Spleen (tissue), 11 donors: ENCODE measurements around the gene SAP30BP. TPM values are rescaled to one million over a fixed set of nuclear protein-coding genes. Genes with fewer than 3 reads are reported as not detected.

Source experiments
- DNase-seq: peaks from one replicate; pipeline ENCODE4 v3.0.0-alpha.2; 2020
- H3K27ac ChIP-seq, 8 donors: fragments of 200-600 bp; sonication (generic) in 7 of 8; 1 replicate in 4 of 8; 2 replicates in 4 of 8; pipeline versions ENCODE4 v1.5.0 to v1.8.0; 2016 to 2021; ENCODE audit warnings: inconsistent platforms in 4 of 8, mild to moderate bottlenecking in 4 of 8, moderate library complexity in 1 of 8
- H3K27me3 ChIP-seq, 7 donors: fragments of 200-600 bp; sonication (generic) in 6 of 7; replicated peaks in 1 of 7; 1 replicate in 4 of 7; 2 replicates in 3 of 7; pipeline versions ENCODE4 v1.5.0 to v1.8.0; 2016 to 2021; ENCODE audit warnings: inconsistent platforms in 3 of 7, mild to moderate bottlenecking in 1 of 7
- H3K36me3 ChIP-seq, 6 donors: fragments of 200-600 bp; sonication (generic) in 5 of 6; 1 replicate in 4 of 6; 2 replicates in 2 of 6; pipeline versions ENCODE4 v1.5.0 to v1.8.0; 2016 to 2021; ENCODE audit warnings: inconsistent platforms in 2 of 6
- H3K4me1 ChIP-seq, 6 donors: fragments of 200-600 bp; sonication (generic) in 5 of 6; 1 replicate in 3 of 6; 2 replicates in 3 of 6; pipeline versions ENCODE4 v1.5.0 to v1.8.0; 2016 to 2021; ENCODE audit warnings: inconsistent platforms in 3 of 6
- H3K4me3 ChIP-seq, 8 donors: fragments of 200-600 bp; sonication (generic) in 7 of 8; 1 replicate in 4 of 8; 2 replicates in 4 of 8; pipeline versions ENCODE4 v1.5.0 to v1.8.0; 2016 to 2021; ENCODE audit warnings: inconsistent platforms in 4 of 8, mild to moderate bottlenecking in 4 of 8, moderate library complexity in 2 of 8
- H3K9me3 ChIP-seq, 8 donors: fragments of 200-600 bp; sonication (generic) in 7 of 8; 1 replicate in 4 of 8; 2 replicates in 4 of 8; pipeline versions ENCODE4 v1.5.0 to v1.8.0; 2016 to 2021; ENCODE audit warnings: inconsistent platforms in 4 of 8
- POLR2A ChIP-seq, 3 donors: fragments of 450-650 bp; IDR thresholded peaks; one replicate each; pipeline ENCODE4 v1.5.1; 2017; ENCODE audit warnings: antibody characterized with exemption in 3 of 3, mild to moderate bottlenecking in 1 of 3
- POLR2AphosphoS5 ChIP-seq, 3 donors: sonication (generic); formaldehyde crosslinking; IDR thresholded peaks; one replicate each; pipeline ENCODE4 v1.5.1; 2017; ENCODE audit warnings: antibody characterized with exemption in 3 of 3
- WGBS, 5 donors: extraction: QIAGEN DNeasy Blood & Tissue Kit in 3 of 5; methylation state at CpG; one replicate each; pipeline versions ENCODE4 v1.1.5 to v1.1.7; 2013 to 2018; 5-methylcytosine and 5-hydroxymethylcytosine counted together
- intact Hi-C: fragments of 100-400 bp; cut with DNase I; formaldehyde crosslinking; loops from one replicate; pipeline ENCODE4 v1.15.0; 2023; ENCODE audit warnings: low total_unique reads
- polyA plus RNA-seq, 3 donors: library from polyadenylated mRNA; stranded (reverse); fragments of 200-250 nt; gene quantifications; one replicate each; pipeline ENCODE4 v1.2.1, GENCODE V29; 2013
- total RNA-seq, 7 donors: library from RNA; depleted of rRNA in 3 of 7; stranded (reverse); fragments of >200 nt in 3 of 7; fragmentation: NEBNext Ultra II Directional in 4 of 7; extraction: Animal tissue kit (Norgen Biotek cat#: 25700) in 4 of 7; gene quantifications; one replicate each; pipeline versions ENCODE4 v1.1.0 to v1.2.1, GENCODE V29; 2016 to 2021
- TF ChIP-seq, protein P1 (sequence below), 11 experiments: fragments of 200-600 bp in 7 of 11; fragments of 450-650 bp in 4 of 11; sonication (generic) in 4 of 11; IDR thresholded peaks in 8 of 11; conservative IDR thresholded peaks in 3 of 11; 1 replicate in 7 of 11; 2 replicates in 4 of 11; pipeline versions ENCODE4 v1.4.0 to v1.8.0; 2016 to 2021; ENCODE audit warnings: antibody characterized with exemption in 11 of 11, inconsistent platforms in 4 of 11, mild to moderate bottlenecking in 1 of 11
- donor health status: healthy with polysubstance abuse.
- donor health status: DM: no; HTN: no; CAD: no; lungs with moderate emphysema.
- donor health status: DM: no; HTN: no; CAD: no.
- donor health status: Bipolar disorder and iron deficiency.
- donor health status: healthy.
- donor health status: DM: no; HTN: no; CAD: no.
- donor health status: DM: yes; HTN: yes; CAD: no.

Gene SAP30BP
- total and polyA plus RNA-seq, 10 donors, result 53.8 to 110 (median 75.4) TPM

DNA sequence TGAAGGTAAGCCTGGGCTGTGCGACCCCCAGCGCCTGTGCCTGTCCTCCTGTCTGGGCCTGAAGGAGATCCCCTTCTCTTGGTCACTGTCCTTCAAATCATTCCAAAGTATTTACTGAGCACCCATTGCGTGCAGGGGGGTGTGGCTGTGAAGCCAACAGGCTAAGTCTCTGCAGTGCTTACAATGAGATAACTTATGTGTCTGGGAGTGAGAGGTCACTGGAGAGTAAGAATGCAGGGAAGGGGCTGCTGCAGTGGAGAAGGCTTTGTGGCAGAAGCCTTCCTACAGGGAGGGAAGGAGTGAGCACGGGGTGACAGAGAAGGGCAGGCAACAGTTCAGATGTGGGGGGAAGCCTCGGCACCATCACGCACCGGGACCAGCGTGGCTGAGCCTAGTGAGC lies 45.1 kb upstream of the SAP30BP start:
- WGBS, 5 donors, result 78 to 94% (median 90%) methylated on average over 8 of the region's 8 CpGs
- TF ChIP-seq POLR2AphosphoS5 (IDR thresholded peaks at IDR 0.05), result peak in 2 of 3 donors; percentile 23 to 24
- TF ChIP-seq, protein P1, sequence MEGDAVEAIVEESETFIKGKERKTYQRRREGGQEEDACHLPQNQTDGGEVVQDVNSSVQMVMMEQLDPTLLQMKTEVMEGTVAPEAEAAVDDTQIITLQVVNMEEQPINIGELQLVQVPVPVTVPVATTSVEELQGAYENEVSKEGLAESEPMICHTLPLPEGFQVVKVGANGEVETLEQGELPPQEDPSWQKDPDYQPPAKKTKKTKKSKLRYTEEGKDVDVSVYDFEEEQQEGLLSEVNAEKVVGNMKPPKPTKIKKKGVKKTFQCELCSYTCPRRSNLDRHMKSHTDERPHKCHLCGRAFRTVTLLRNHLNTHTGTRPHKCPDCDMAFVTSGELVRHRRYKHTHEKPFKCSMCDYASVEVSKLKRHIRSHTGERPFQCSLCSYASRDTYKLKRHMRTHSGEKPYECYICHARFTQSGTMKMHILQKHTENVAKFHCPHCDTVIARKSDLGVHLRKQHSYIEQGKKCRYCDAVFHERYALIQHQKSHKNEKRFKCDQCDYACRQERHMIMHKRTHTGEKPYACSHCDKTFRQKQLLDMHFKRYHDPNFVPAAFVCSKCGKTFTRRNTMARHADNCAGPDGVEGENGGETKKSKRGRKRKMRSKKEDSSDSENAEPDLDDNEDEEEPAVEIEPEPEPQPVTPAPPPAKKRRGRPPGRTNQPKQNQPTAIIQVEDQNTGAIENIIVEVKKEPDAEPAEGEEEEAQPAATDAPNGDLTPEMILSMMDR (IDR thresholded peaks at IDR 0.05 in 8 of 11, conservative IDR thresholded peaks at IDR 0.05 in 3 of 11), result no peak
- no peak overlapping the region for H3K4me3 ChIP-seq
- H3K27ac ChIP-seq, result no peak overlapping the region
- no peaks in the 10 kb centered on the region for H3K9me3 ChIP-seq
- DNase-seq, result no peak
- intact Hi-C loops, result no loop called here
- H3K4me1 ChIP-seq, result peaks cover 0 to 5% (median 0%) of the 10 kb centered on the region in 6 donors
- H3K36me3 ChIP-seq, result peaks cover 0 to 100% (median 84%) of the 10 kb centered on the region in 6 donors
- no peaks in the 10 kb centered on the region for H3K27me3 ChIP-seq

DNA sequence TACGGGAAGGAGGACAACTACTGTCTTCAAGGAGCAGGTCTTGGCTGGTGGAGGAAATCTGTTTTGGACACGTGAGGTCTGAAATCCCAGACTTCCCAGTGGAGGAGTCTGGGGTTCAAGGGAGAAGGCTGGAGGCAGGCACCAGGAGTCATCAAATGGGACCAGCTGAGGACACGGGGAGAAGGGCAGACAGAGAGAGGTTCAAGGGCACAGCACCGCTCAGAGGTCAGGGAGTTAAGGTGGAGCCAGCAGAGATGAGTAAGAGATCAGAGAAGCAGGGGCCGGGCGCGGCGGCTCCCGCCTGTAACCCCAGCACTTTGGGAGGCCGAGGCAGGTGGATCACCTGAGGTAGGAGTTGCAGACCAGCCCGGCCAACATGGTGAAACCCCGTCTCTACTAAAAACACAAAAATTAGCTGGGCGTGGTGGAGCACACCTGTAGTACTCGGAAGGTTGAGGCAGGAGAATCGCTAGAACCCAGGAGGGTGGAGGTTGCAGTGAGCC lies 44.3 kb upstream of the SAP30BP start:
- no peak overlapping the region for H3K27ac ChIP-seq
- intact Hi-C loops, result no loop called here
- no peaks in the 10 kb centered on the region for H3K9me3 ChIP-seq
- H3K27me3 ChIP-seq, result no peaks in the 10 kb centered on the region
- peaks cover 0 to 100% (median 82%) of the 10 kb centered on the region in 6 donors for H3K36me3 ChIP-seq
- H3K4me1 ChIP-seq, result peaks cover 0 to 5% (median 0%) of the 10 kb centered on the region in 6 donors
- 84 to 93% (median 90%) methylated on average over 15 of the region's 15 CpGs for WGBS, 5 donors
- no peak overlapping the region for H3K4me3 ChIP-seq
- TF ChIP-seq, protein P1 (IDR thresholded peaks at IDR 0.05 in 8 of 11, conservative IDR thresholded peaks at IDR 0.05 in 3 of 11), result no peak
- TF ChIP-seq POLR2AphosphoS5 (IDR thresholded peaks at IDR 0.05) (no peak), POLR2A (IDR thresholded peaks at IDR 0.05) (no peak)
- DNase-seq, result no peak

DNA sequence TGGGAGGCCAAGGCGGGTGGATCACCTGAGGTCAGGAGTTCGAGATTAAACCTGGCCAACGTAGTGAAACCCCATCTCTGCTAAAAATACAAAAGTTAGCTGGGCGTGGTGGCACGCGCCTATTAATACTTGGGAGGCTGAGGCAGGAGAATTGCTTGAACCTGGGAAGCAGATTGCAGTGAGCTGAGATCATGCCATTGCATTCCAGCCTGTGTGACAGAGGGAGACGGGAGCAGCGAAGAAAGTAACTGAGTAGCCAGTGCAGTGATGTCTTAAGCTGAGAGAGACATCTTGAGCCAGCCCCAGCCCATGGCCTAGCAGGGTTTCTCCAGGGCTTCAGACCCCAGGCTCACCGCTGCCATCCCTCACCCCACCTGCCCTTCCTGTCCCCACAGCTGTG lies 43.8 kb upstream of the SAP30BP start:
- TF ChIP-seq POLR2A (IDR thresholded peaks at IDR 0.05) (no peak), POLR2AphosphoS5 (IDR thresholded peaks at IDR 0.05) (no peak)
- TF ChIP-seq, protein P1 (IDR thresholded peaks at IDR 0.05 in 8 of 11, conservative IDR thresholded peaks at IDR 0.05 in 3 of 11), result no peak
- Histone ChIP-seq H3K27me3 (no peaks in the 10 kb centered on the region), H3K9me3 (no peaks in the 10 kb centered on the region), H3K27ac (no peak overlapping the region), H3K4me3 (no peak overlapping the region), H3K4me1 (peaks cover 0 to 5% (median 0%) of the 10 kb centered on the region in 6 donors), H3K36me3 (peaks cover 0 to 100% (median 77%) of the 10 kb centered on the region in 6 donors)
- intact Hi-C loops, result no loop called here
- WGBS, 5 donors, result 80 to 92% (median 89%) methylated on average over 9 of the region's 9 CpGs
- DNase-seq, result no peak

DNA sequence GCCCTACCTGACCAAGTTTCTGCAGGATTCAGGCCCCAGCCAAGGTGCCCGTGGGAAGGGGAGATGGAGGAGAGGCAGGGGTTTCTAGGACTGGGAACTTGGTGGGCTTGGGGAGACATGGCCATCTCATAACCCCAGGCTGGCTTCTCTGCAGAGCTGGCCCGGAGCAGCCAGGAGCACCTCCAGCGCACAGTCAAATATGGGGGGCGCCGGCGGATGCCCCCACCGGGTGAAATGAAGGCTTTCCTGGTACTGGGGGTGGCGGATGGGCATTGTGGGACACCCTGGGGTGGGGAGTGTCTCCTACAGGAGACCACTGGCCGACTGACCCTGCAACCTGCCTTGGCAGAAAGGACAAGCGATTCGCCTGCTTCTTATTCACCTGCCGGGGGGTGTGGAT lies 43.1 kb upstream of the SAP30BP start:
- no peak overlapping the region for H3K27ac ChIP-seq
- intact Hi-C loops, result no loop called here
- H3K9me3 ChIP-seq, result no peaks in the 10 kb centered on the region
- no peak overlapping the region for H3K4me3 ChIP-seq
- DNase-seq, result no peak
- H3K27me3 ChIP-seq, result no peaks in the 10 kb centered on the region
- 88 to 92% (median 90%) methylated on average over 4 to 12 of the region's 12 CpGs for WGBS, 5 donors
- peaks cover 0 to 5% (median 0%) of the 10 kb centered on the region in 6 donors for H3K4me1 ChIP-seq
- H3K36me3 ChIP-seq, result peaks cover 0 to 100% (median 72%) of the 10 kb centered on the region in 6 donors
- TF ChIP-seq POLR2A (IDR thresholded peaks at IDR 0.05) (no peak), POLR2AphosphoS5 (IDR thresholded peaks at IDR 0.05) (no peak)
- TF ChIP-seq, protein P1 (IDR thresholded peaks at IDR 0.05 in 8 of 11, conservative IDR thresholded peaks at IDR 0.05 in 3 of 11), result no peak
